Panc1 (cell line): ENCODE measurements around the gene MAPK13. TPM values are rescaled to one million over a fixed set of nuclear protein-coding genes. Genes with fewer than 3 reads are reported as not detected.

Experiments
- ATAC-seq: fragments of 200-7000 bp; cut with Tn5 transposase; 2 replicates; pipeline ENCODE4 v1.9.1; 2020; ENCODE audit warnings: mild to moderate bottlenecking, moderate library complexity
- BruUV-seq: library from RNA; stranded (reverse); fragments of 400-500 nt; replicated peaks from 2 replicates; lab custom pipeline; 2021; lab: Mats Ljungman, UMichigan
- CTCF ChIA-PET: fragments of 300-600 bp; sonication (Branson Sonifier 250); formaldehyde crosslinking; loops from one replicate; lab custom pipeline; 2022; ENCODE audit warnings: antibody characterized with exemption; lab: Charles Lee
- POLR2A ChIA-PET: fragments of 300-600 bp; sonication (Branson Sonifier 250); formaldehyde crosslinking; loops from one replicate; lab custom pipeline; 2022; ENCODE audit warnings: antibody characterized with exemption; lab: Charles Lee
- DNase-seq: peaks from one replicate; pipeline ENCODE4 v3.0.0-alpha.2; 2010; ENCODE audit warnings: low read depth, low spot score
- H3K27ac ChIP-seq: 2 replicates; pipeline ENCODE4 v1.5.1; 2011; ENCODE audit warnings: mild to moderate bottlenecking, low read length, inconsistent platforms
- H3K27me3 ChIP-seq: fragments of 200-500 bp; sonication (Bioruptor generic); 2 replicates; pipeline ENCODE4 v1.6.0; 2014; ENCODE audit warnings: low read length, inconsistent platforms; ENCODE audit not compliant: control insufficient read depth, insufficient read depth
- H3K36me3 ChIP-seq: fragments of 200-500 bp; sonication (Bioruptor generic); 2 replicates; pipeline ENCODE4 v1.5.1; 2014; ENCODE audit warnings: inconsistent platforms, mild to moderate bottlenecking, low read length, moderate library complexity; ENCODE audit not compliant: control insufficient read depth, insufficient read depth
- H3K4me1 ChIP-seq: 2 replicates; pipeline ENCODE4 v1.5.1; 2011; ENCODE audit warnings: inconsistent platforms, mild to moderate bottlenecking, low read length, moderate library complexity; ENCODE audit not compliant: control insufficient read depth, insufficient read depth
- H3K4me3 ChIP-seq, 2 experiments: 2 replicates each; pipeline ENCODE4 v1.5.1; 2011 to 2012; ENCODE audit warnings: low read depth in 2 of 2, low read length in 2 of 2, mild to moderate bottlenecking in 2 of 2, inconsistent platforms in 1 of 2, moderate library complexity in 1 of 2
- H3K9me3 ChIP-seq: fragments of 200-500 bp; sonication (Bioruptor generic); 2 replicates; pipeline ENCODE4 v1.5.1; 2014; ENCODE audit warnings: low read depth, mild to moderate bottlenecking, inconsistent platforms, low read length, moderate library complexity; ENCODE audit not compliant: control insufficient read depth, insufficient read depth
- CTCF ChIP-seq: fragments of 450-650 bp; IDR thresholded peaks from 2 replicates; pipeline ENCODE4 v1.5.1; 2017; ENCODE audit warnings: mild to moderate bottlenecking
- POLR2AphosphoS5 ChIP-seq: IDR thresholded peaks from 2 replicates; pipeline ENCODE4 v1.6.1; 2012; ENCODE audit warnings: mild to moderate bottlenecking, low read depth, low read length, moderate library complexity
- REST ChIP-seq, 2 experiments: IDR thresholded peaks; 2 replicates each; pipeline ENCODE4 v1.6.1; 2011 to 2012; ENCODE audit warnings: low read depth in 2 of 2, control low read depth in 1 of 2, low read length in 1 of 2, mild to moderate bottlenecking in 1 of 2, moderate library complexity in 1 of 2; ENCODE audit not compliant: insufficient read depth in 1 of 2
- SIN3A ChIP-seq: IDR thresholded peaks from 2 replicates; pipeline ENCODE4 v1.6.1; 2012; ENCODE audit warnings: low read depth, mild to moderate bottlenecking, low read length, moderate library complexity, borderline replicate concordance; ENCODE audit not compliant: insufficient read depth
- TCF7L2 ChIP-seq: IDR thresholded peaks from 2 replicates; pipeline ENCODE4 v1.6.1; 2011; ENCODE audit warnings: mild to moderate bottlenecking, low read depth, low read length, inconsistent platforms
- in situ Hi-C: cut with HindIII; loops from 2 replicates; pipeline ENCODE4 v1.10.0; 2016; ENCODE audit warnings: low sequenced_read_pairs, low pct_unique_long_range_greater_than_20kb
- intact Hi-C: fragments of 100-400 bp; cut with micrococcal nuclease; formaldehyde crosslinking; loops from one replicate; pipeline ENCODE4 v1.10.0; 2022; ENCODE audit not compliant: unreplicated experiment
- total RNA-seq: library from RNA; stranded (reverse); gene quantifications from one replicate; pipeline ENCODE4 v1.2.1, GENCODE V29; 2021; ENCODE audit not compliant: unreplicated experiment

Gene MAPK13
- total RNA-seq, 1 experiment from 2014 or later = 2.5 TPM

- H3K4me1 ChIP-seq = peaks cover 5% of the 10 kb centered on the region
- H3K36me3 ChIP-seq = no peaks in the 10 kb centered on the region
- H3K4me3 ChIP-seq = peak overlapping the region; percentile 15 to 35
- ATAC-seq (peak; percentile 68), DNase-seq (no peak)
- ChIA-PET POLR2A (no interaction called here), CTCF (interaction anchor here (0.5 kb wide), 1 partner anchor 65 kb away, joined by 3 read pairs; no protein-coding TSS in a partner anchor)
- in situ Hi-C loops = no loop called here
- no peaks in the 10 kb centered on the region for H3K9me3 ChIP-seq
- H3K27ac ChIP-seq = no peak overlapping the region
- no peaks in the 10 kb centered on the region for H3K27me3 ChIP-seq
- BruUV-seq = no TSS peak
- no peak for TF ChIP-seq POLR2AphosphoS5
- no peak for TF ChIP-seq SIN3A
- TF ChIP-seq TCF7L2 = no peak
- TF ChIP-seq REST (IDR thresholded peaks at IDR 0.05; ENCODE audit: insufficient read depth in 1 of 2, low read depth in 2 of 2, low read length in 1 of 2) = no peak
- no peak; the same call in 1 of the 2 replicates for TF ChIP-seq CTCF
- intact Hi-C loops = no loop called here
Measured at GRCh38 chr6:36130667-36131510, 576 bp downstream of the MAPK13 start.

- intact Hi-C loops = no loop called here
- no peak for DNase-seq
- no peak overlapping the region for H3K27ac ChIP-seq
Measured at GRCh38 chr6:36131511-36132245, 1.4 kb downstream of the MAPK13 start.

More at GRCh38 chr6:36131511-36132245, 1.4 kb downstream of the MAPK13 start:
- in situ Hi-C loops = no loop called here
- H3K27me3 ChIP-seq = no peaks in the 10 kb centered on the region
- peaks cover 5% of the 10 kb centered on the region for H3K4me1 ChIP-seq
- no TSS peak for BruUV-seq
- H3K36me3 ChIP-seq = no peaks in the 10 kb centered on the region
- CTCF ChIA-PET = interaction anchor here (0.5 kb wide), 1 partner anchor 65 kb away, joined by 3 read pairs; no protein-coding TSS in a partner anchor
- POLR2A ChIA-PET = no interaction called here
- TF ChIP-seq POLR2AphosphoS5 = no peak
- ATAC-seq = no peak
- H3K9me3 ChIP-seq = no peaks in the 10 kb centered on the region
- no peak overlapping the region for H3K4me3 ChIP-seq
